IPS-15b (cell line): ENCODE measurements around the gene ODAD4.
"Not testable (repeated sequence)": the region's sequence is repeated elsewhere in the genome, so short reads cannot be mapped to it uniquely, and the experiment has no call there.

Experiments used
- H3K27me3 ChIP-seq: one replicate; pipeline ENCODE4 v1.6.1; 2013; ENCODE audit warnings: low read length; ENCODE audit not compliant: control insufficient read depth, insufficient read depth
- H3K36me3 ChIP-seq: one replicate; pipeline ENCODE4 v1.6.1; 2013; ENCODE audit warnings: low read length; ENCODE audit not compliant: control insufficient read depth, insufficient read depth
- H3K4me1 ChIP-seq: one replicate; pipeline ENCODE4 v1.6.1; 2013; ENCODE audit warnings: mild to moderate bottlenecking, low read length; ENCODE audit not compliant: control insufficient read depth, insufficient read depth
- H3K4me3 ChIP-seq: one replicate; pipeline ENCODE4 v1.5.1; 2013; ENCODE audit warnings: low read depth, low read length
- H3K9ac ChIP-seq: one replicate; pipeline ENCODE4 v1.6.1; 2013; ENCODE audit warnings: low read depth, mild to moderate bottlenecking, low read length
- H3K9me3 ChIP-seq: one replicate; pipeline ENCODE4 v1.6.1; 2013; ENCODE audit warnings: mild to moderate bottlenecking, low read length; ENCODE audit not compliant: control insufficient read depth, insufficient read depth

ODAD4 gene

DNA sequence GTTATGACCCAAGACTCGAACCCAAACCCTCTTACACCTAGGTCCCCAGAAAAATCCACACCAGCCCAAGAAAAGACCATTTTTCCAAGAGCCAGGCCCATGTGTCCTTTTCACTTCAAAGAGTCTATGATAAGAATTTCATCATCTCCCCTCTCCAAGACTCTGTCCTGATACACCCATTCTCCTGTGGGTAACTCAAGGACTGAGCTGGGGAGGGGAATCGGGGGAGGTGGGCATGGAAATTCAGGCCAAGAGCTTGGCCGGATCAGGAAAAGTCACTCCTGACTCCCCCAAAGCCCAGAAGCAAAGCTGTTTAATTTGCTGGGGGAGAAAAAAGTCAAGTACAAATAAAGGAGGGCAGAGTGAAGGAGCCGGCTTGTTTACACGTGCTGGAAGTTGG lies 15.4 kb upstream of the ODAD4 start:
- H3K27me3 ChIP-seq = no peaks in the 10 kb centered on the region
- H3K4me1 ChIP-seq = peaks cover 24% of the 10 kb centered on the region
- no peak overlapping the region for H3K9ac ChIP-seq
- H3K4me3 ChIP-seq = no peak overlapping the region
- H3K9me3 ChIP-seq = no peaks in the 10 kb centered on the region
- peaks cover 45% of the 10 kb centered on the region for H3K36me3 ChIP-seq

DNA sequence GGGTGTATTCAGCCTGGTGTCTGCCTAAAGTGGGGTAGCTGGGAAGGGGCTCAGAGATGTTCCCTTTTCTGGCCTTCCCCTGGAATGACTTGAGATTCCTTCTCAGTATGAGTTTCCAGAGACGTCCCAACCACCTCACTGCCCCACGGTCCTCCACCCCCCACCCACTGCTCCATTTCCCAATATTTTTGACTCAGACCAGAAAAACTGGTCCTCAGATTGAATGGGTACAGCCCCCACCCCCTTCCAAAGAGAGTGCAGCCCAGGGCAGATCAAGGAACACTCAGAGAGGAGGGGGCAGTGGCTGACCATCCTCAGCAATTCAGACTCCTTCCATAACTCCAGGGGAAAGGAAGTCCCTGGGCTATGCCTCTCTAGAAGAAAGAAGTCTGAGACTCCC lies 14.9 kb upstream of the ODAD4 start:
- Histone ChIP-seq H3K27me3 (no peaks in the 10 kb centered on the region), H3K4me3 (no peak overlapping the region), H3K36me3 (peaks cover 40% of the 10 kb centered on the region), H3K4me1 (peaks cover 27% of the 10 kb centered on the region), H3K9ac (no peak overlapping the region), H3K9me3 (no peaks in the 10 kb centered on the region)

DNA sequence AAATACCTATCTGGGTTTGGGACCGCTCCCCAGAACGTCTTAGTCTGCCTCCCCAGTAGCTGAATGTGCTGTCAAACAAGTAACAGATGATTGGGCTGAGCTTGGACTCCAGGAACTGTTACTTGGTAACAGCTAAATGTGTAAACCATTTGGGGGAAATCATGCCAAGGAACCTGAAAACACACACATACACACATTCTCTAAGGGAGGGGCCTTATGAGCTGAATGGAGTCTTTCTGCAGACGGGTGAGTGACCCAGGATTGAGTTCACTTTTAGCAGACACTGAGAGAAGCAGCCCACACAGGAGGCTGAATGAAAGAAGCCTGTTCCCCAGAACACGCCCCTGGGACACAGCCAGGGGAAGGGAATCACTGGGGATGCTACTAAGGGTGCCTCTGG lies 13.2 kb upstream of the ODAD4 start:
- H3K4me3 ChIP-seq = peak overlapping the region; percentile 91
- H3K36me3 ChIP-seq = peaks cover 27% of the 10 kb centered on the region
- no peaks in the 10 kb centered on the region for H3K27me3 ChIP-seq
- H3K9ac ChIP-seq = peak overlapping the region; percentile 97
- H3K4me1 ChIP-seq = peaks cover 27% of the 10 kb centered on the region
- no peaks in the 10 kb centered on the region for H3K9me3 ChIP-seq

DNA sequence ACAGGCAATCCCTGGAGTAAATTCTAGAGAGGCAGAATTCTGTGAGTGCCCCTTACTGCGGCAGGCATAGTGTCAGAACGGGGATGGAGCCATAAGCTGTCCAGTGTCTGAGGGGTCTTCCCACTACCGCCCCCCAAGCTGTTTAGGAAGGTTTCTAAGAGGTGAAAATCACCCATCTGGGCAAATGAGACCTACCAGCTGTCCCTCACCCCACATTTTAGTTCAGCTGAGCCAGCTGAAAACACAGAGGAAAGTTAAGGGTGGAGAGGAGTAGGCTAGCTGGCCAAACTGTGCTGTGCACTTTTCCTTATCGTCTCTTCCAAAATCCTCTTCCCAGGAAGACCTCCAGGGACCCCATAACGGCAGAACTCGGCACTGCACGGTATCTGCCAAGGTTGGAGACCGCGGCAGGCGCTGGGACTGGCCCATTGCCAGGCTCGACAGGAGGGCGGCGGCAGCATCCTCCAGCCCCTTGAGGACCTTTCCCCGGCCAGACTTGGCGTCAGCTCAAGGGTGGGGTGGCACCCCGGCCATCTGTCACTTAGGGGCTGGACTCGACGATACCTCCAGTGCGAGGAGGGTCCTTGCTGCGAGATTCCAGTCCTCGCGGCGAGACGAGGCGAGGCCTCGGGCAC lies 12.6 kb upstream of the ODAD4 start:
- Histone ChIP-seq H3K27me3 (no peaks in the 10 kb centered on the region), H3K36me3 (peaks cover 21% of the 10 kb centered on the region), H3K4me1 (peaks cover 27% of the 10 kb centered on the region), H3K4me3 (peak overlapping the region; percentile 91), H3K9me3 (no peaks in the 10 kb centered on the region), H3K9ac (peak overlapping the region; percentile 97)

DNA sequence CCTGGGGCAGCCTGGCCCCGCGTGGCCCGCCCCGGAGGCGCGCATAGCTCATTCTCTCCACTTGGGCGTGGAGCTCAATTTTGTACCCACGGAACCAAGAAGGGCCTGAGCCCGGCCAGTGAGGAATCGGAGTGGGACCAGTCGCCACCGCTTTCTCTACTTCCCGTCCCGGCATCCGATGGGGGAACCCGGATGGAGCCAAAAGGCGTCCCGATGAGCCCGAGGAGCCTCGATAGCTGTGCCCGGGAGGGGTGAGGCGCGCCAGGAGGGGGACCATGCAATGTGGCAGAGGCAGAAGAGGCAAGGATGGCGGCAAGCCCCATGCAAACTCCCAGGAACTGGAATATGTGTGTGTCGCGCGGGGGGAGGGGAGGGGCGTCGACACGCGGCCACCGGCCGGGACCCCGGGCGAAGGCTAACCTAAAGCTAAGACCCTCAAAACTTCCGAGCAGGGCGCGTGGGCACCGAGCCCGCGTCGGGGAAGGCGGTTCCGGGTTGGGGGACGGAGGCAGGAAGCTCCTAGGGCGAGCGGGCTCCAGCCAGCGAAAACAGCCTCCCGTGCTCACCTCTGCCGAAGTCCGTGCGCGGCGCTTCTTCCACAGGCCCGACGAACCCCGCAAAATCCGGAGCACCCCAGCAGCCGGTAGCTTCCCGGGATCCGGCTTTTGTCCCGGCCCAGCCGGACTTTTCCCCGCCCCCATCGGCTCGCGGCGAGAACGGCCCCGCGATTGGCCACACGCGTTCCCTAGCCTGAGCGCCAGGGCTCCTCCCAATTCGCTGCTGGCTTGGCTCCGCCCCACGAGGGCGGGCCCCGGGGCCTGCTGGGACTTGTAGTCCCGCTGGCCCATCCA lies 11.9 kb upstream of the ODAD4 start, which contains the start of gene ACLY:
ACLY (minus strand) TSS at position 638 of the 851 bp plus-strand sequence. CDS start 5,078 bp downstream, outside the sequence.
- H3K4me1 ChIP-seq = peaks cover 27% of the 10 kb centered on the region
- peak within 1 kb of the TSS; percentile 97 for H3K9ac ChIP-seq
- H3K4me3 ChIP-seq = peak within 1 kb of the TSS; percentile 91

DNA sequence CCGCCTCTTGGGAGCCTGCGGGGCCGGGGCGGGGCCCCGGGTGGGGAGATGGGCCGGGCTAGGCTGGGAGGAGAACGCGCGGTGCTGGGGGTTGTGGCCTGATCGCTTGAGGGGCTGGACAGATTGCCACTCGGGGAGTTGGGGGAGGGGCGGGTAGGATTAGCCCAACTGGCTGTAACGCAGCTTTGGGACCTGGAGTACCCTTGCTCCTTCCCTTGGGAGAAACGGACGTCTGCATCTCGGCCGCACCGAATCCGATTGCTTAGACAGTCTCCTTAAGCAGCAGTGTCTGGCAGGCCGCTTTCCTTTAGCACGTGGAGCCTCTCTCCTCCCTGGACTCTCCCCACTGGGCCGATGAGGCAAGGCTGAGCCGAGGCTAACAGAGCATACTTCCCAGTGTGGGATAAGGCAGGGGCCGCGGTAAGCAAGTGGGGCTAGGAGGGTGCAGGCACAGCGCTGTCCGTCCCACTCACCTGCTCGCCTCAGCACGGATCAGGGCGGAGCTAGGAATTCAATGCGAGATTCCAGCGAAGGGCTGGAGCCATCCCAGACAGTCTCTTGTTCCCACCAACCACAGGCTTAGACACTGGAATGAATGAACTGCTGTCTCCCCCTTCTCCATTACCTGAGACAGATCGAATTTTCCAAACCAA lies 11.1 kb upstream of the ODAD4 start:
- Histone ChIP-seq H3K4me1 (peaks cover 23% of the 10 kb centered on the region), H3K9ac (peak overlapping the region; percentile 51), H3K36me3 (peaks cover 9% of the 10 kb centered on the region), H3K27me3 (no peaks in the 10 kb centered on the region), H3K4me3 (peak overlapping the region; percentile 76), H3K9me3 (no peaks in the 10 kb centered on the region)

More for the DNA sequence above, 11.9 kb upstream of the ODAD4 start, which contains the start of gene ACLY:
- no peaks in the 10 kb centered on the region for H3K9me3 ChIP-seq
- peaks cover 14% of the 10 kb centered on the region for H3K36me3 ChIP-seq
- no peaks in the 10 kb centered on the region for H3K27me3 ChIP-seq

DNA sequence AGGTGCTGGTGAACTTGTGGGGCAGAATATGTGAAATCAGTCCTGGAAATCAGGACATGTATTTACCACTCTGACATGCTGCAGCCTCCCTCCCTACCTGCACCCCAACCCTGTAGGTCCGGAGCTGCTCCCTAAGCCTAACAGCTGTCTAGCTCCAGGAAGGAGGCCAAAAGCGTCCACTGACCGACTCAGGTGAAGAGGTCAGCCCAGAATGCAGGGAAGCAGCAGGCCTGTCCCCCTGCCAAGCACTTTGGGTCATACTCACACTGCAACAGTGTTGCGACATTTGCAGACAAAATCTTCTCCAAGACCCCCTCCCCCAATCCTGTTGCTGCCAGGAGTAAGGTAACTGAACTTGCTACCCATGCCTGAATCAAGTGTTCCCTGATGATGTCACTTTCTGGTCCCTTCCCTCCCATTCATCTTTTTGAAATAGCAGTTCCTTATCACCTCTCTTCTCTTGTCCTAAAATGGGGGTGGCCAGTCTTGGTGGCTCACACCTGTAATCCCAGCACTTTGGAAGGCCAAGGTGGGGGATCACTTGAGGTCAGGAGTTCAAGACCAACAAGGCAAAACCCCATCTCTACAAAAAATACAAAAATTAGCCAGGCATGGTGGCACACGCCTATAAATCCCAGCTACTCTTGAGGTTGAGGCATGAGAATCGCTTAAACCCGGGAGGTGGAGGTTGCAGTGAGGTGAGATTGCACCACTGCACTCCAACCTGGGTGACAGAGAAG lies 10.4 kb upstream of the ODAD4 start:
- Histone ChIP-seq H3K9ac (peak overlapping the region; percentile 32), H3K4me3 (peak overlapping the region; percentile 76), H3K4me1 (peaks cover 19% of the 10 kb centered on the region)

DNA sequence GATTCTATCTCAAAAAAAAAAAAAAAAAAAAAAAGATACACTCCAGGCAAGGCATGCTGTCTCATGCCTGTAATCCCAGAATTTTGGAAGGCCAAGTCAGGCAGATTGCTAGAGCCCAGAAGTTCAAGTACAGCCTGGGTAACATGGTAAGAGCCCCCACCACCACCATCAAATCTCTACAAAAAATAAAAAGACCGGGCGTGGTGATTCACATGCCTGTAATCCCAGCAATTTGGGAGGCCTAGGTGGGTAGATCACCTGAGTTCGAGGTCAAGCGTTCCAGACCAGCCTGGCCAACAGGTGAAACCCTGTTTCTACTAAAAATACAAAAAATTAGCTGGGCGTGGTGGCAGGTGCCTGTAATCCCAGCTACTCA lies 9.8 kb upstream of the ODAD4 start:
- peaks cover 14% of the 10 kb centered on the region for H3K4me1 ChIP-seq
- no peaks in the 10 kb centered on the region for H3K27me3 ChIP-seq
- no peaks in the 10 kb centered on the region for H3K9me3 ChIP-seq
- H3K4me3 ChIP-seq = no peak overlapping the region
- peaks cover 8% of the 10 kb centered on the region for H3K36me3 ChIP-seq
- H3K9ac ChIP-seq = no peak overlapping the region

More for the DNA sequence above, 10.4 kb upstream of the ODAD4 start:
- no peaks in the 10 kb centered on the region for H3K27me3 ChIP-seq
- H3K9me3 ChIP-seq = no peaks in the 10 kb centered on the region
- peaks cover 8% of the 10 kb centered on the region for H3K36me3 ChIP-seq

DNA sequence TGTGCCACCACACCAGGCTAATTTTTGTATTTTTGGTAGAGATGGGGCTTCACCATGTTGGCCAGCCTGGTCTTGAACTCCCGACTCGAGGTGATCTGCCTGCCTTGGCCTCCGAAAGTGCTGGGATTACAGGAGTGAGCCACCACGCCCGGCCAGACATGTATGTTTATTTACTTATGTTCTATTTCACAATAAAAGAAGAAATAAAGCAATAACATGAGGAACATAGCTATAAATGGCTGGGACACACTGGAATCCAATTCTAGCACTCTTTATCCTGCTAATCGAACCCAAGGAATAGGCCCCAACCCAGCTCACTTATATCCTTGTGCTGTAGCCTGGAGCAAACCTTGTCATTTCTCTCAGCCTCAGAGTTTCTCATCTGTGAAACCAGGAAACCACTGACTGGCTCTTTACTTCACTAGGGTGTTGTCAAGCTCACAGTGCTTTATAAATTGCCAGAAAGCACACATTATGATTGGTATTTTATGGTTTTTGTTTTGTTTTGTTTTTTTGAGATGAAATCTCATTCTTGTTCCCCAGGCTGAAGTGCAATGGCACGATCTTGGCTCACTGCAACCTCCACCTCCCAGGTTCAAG lies 4.3 kb upstream of the ODAD4 start:
- no peaks in the 10 kb centered on the region for H3K9me3 ChIP-seq
- no peak overlapping the region for H3K9ac ChIP-seq
- H3K4me1 ChIP-seq = peaks cover 3% of the 10 kb centered on the region

DNA sequence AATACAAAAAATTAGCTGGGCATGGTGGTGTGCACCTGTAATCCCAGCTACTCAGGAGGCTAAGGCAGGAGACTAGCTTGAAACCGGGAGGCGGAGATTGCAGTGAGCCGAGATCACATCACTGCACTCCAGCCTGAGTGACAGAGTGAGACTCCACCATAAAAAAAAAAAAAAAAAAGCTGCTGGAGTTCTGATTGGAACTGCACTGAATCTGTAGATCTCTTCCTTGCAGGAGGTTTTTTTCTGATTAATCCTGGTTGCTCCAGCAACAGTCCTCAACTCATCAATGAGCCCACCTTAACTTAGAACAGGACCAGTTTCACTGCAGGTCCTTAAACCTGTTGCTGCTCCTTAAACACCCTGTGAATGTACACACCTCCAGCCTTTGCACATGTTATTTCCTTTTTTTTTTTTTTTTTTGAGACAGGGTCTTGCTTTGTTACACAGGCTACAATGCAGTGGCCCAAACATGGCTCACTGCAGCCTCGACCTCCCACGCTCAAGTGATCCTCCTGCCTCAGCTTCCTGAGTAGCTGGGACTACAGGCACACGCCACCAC lies 1.6 kb upstream of the ODAD4 start:
- peaks cover 3% of the 10 kb centered on the region for H3K4me1 ChIP-seq
- H3K4me3 ChIP-seq = no peak overlapping the region
- H3K36me3 ChIP-seq = no peaks in the 10 kb centered on the region
- H3K27me3 ChIP-seq = no peaks in the 10 kb centered on the region
- no peak overlapping the region for H3K9ac ChIP-seq
- H3K9me3 ChIP-seq = no peaks in the 10 kb centered on the region

More for the DNA sequence above, 4.3 kb upstream of the ODAD4 start:
- Histone ChIP-seq H3K27me3 (no peaks in the 10 kb centered on the region), H3K36me3 (no peaks in the 10 kb centered on the region), H3K4me3 (no peak overlapping the region)

DNA sequence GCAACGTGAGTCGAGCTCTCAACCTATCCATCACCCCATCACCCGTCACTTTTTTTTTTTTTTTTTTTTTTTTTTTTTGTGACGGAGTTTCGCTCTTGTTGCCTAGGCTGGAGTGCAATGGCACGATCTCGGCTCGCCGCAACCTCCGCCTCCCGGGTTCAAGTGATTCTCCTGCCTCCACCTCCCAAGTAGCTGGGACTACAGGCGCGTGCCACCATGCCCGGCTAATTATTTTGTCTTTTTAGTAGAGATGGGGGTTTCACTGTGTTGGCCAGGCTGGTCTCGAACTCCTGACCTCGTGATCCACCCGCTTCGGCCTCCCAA lies 378 bp downstream of the ODAD4 start:
- H3K9me3 ChIP-seq, H3K27me3 ChIP-seq, H3K4me1 ChIP-seq, H3K9ac ChIP-seq, H3K36me3 ChIP-seq: not testable (repeated sequence)
- peak overlapping the region; percentile 93 for H3K4me3 ChIP-seq
